Mucosa of rectum (tissue), 2 donors: Measurements from ENCODE around the gene TMEM59L.

Source experiments
- H3K27ac ChIP-seq, 2 donors: one replicate each; pipeline ENCODE4 v1.7.0; 2013; ENCODE audit warnings: inconsistent platforms in 2 of 2, low read depth in 2 of 2, low read length in 2 of 2
- H3K27me3 ChIP-seq, 2 donors: one replicate each; pipeline ENCODE4 v1.7.0; 2013; ENCODE audit warnings: low read length in 2 of 2; ENCODE audit not compliant: control insufficient read depth in 2 of 2, insufficient read depth in 2 of 2
- H3K36me3 ChIP-seq, 2 donors: one replicate each; pipeline ENCODE4 v1.7.0; 2013; ENCODE audit warnings: low read length in 2 of 2; ENCODE audit not compliant: control insufficient read depth in 2 of 2, insufficient read depth in 2 of 2
- H3K4me1 ChIP-seq, 2 donors: one replicate each; pipeline ENCODE4 v1.7.0; 2013; ENCODE audit warnings: low read length in 2 of 2, mild to moderate bottlenecking in 1 of 2; ENCODE audit not compliant: control insufficient read depth in 2 of 2, insufficient read depth in 2 of 2
- H3K4me3 ChIP-seq, 2 donors: one replicate each; pipeline ENCODE4 v1.7.0; 2013; ENCODE audit warnings: low read length in 2 of 2
- H3K9ac ChIP-seq, 2 donors: one replicate each; pipeline ENCODE4 v1.7.0; 2013; ENCODE audit warnings: low read length in 2 of 2, low read depth in 1 of 2, mild to moderate bottlenecking in 1 of 2
- H3K9me3 ChIP-seq, 2 donors: one replicate each; pipeline ENCODE4 v1.7.0; 2013; ENCODE audit warnings: low read length in 2 of 2; ENCODE audit not compliant: control insufficient read depth in 2 of 2
- donor health status: healthy.
- donor health status: Normal muscosa, but diverticular disease.

Gene TMEM59L

DNA sequence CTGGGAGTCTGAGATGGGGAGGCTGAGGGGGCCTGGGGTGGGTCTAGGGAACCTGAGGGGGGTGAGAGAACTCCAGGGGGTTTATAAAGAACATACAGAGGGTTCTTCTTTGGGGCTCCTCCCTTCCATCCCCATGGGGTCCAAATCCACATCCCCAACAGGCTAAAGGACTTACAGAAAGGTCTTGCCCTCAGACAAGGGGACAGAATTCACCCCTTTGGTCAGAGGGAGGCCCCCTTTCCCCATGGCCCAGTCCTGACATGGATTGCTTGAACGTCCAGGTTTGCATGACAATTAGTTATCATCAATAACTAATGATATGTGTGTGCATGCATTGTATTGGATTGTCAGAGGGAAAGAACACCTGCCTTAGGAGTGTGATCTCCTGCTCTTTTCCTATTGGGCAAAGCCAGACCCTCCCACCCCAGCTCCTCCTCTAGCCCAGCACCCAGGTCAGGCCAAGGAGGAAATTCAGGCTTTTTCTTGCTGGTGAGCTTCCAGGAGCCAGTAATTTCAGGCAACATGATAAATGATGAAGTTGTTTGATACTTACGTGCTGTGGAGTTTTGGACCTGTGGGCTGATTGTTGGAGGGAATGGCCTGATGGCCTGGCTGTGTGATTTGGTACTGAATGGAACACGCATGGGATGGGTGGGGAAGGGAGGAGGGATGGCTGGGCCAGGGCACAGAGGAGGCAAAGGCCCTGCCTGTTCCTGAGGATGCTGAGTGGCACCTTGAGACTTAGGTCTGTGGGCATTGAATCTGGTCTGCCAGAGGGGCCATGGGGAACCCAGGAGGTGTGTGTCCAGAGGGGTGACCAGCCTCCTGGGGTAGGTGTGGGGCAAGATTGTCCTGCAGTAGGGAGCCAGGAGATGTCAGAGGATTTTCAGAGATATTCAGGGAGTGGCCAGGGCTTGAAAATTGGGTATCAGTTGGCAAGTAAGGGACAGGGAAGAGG, 25.3 kb downstream of the TMEM59L start:
- H3K9ac ChIP-seq: peak overlapping the region; percentile 75 to 84
- H3K9me3 ChIP-seq: no peaks in the 10 kb centered on the region
- peaks cover 19 to 21% of the 10 kb centered on the region in 2 donors for H3K4me1 ChIP-seq
- H3K27me3 ChIP-seq: no peaks in the 10 kb centered on the region
- H3K27ac ChIP-seq: peak overlapping the region; percentile 76 to 84
- H3K36me3 ChIP-seq: no peaks in the 10 kb centered on the region
- H3K4me3 ChIP-seq: peak overlapping the region in 1 of 2 donors; percentile 76

DNA sequence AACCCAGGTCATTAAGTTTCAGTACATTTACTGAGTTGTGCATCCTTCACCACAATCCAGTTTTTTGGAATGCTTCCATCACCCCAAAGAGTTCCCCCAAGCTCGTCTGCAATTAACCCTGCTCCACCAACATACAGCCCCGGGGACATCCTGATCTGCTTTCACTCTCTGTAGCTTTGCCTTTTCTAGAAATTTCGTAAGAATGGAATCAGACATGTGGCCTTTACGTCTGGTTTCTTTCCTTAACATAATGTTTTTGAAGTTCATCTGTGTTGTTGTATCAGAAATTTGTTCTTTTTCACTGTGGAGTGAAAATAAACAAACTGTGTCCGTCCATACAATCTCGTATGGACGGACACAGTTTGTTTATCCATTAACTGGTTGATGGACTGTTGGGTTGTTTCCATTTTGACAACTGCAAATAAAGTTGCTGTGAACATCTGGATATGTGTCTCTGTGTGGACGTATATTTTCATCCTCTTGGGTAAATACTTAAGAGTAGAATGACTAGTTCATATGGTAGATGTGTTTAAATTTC, 27.1 kb downstream of the TMEM59L start:
- Histone ChIP-seq H3K36me3 (no peaks in the 10 kb centered on the region), H3K27me3 (no peaks in the 10 kb centered on the region), H3K4me3 (no peak overlapping the region), H3K9ac (no peak overlapping the region), H3K4me1 (peaks cover 19 to 21% of the 10 kb centered on the region in 2 donors), H3K27ac (no peak overlapping the region), H3K9me3 (no peaks in the 10 kb centered on the region)

DNA sequence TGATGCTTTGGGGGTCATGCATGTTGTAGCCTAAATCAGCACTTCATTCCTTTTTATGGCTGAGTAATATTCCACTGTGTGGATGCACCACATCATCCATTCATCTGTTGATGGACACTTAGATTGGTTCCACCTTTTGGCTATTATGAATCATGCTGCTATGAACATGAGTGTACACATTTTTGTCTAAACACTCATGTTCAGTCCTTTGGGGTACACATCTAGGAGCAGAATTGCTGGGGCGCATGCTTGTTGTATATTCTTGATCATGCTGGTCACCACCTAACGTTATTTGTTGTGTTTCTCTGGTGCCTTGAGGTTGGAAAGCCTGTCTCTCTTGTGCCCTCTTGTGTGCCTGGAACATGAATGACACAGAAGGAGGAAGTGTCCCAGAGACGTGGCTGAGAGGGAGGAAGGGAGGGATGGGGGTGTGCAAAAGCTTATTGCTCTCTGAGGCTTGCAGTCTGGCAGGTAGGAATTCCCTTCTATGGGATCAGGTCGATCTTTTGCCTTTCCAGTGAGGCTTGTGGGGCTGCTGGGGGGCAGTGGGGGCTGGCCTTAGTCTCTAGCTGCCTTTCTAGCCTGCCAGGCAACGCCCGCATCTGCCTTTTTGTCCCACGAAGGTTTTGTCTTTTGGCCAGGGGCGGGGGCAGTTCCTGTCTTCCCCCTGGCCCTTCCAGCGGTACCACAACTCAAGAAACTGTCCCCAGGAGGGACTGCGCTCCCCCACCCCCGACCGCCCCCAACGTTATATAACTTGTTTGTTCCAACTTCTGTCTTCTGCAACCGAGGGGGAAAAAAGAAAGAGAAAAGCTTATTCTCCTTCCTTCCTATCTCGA, 31.7 kb downstream of the TMEM59L start:
- Histone ChIP-seq H3K9me3 (no peaks in the 10 kb centered on the region), H3K9ac (no peak overlapping the region), H3K36me3 (no peaks in the 10 kb centered on the region), H3K27ac (peak overlapping the region; percentile 25 to 33), H3K4me3 (no peak overlapping the region), H3K4me1 (peaks cover 8 to 11% of the 10 kb centered on the region in 2 donors), H3K27me3 (no peaks in the 10 kb centered on the region)

DNA sequence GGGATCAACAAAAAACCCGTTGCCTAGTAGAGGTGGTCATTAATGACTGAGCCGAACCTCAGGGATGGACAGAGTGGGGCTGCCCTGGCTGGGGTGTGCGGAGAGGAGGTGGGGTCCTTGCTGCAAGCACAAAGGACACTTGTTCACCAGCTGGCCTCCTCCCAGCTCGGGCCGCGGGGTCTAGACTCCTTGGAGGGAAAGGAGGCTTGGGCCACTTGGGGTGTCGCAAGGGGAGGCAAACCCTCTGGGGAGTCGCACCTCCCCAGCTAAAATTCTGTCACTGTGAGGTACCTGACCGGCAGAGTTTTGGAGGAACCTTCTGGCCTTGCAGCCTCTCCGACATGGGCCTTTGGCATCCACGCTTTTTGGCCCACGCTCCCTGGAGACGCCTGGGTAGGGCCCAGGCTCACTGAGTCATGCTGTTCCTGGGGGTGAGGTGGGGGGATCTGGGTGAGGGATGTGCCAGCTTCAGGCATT, 32.4 kb downstream of the TMEM59L start:
- Histone ChIP-seq H3K9me3 (no peaks in the 10 kb centered on the region), H3K27me3 (no peaks in the 10 kb centered on the region), H3K9ac (no peak overlapping the region), H3K36me3 (no peaks in the 10 kb centered on the region), H3K4me3 (no peak overlapping the region), H3K4me1 (peaks cover 12 to 13% of the 10 kb centered on the region in 2 donors), H3K27ac (no peak overlapping the region)

DNA sequence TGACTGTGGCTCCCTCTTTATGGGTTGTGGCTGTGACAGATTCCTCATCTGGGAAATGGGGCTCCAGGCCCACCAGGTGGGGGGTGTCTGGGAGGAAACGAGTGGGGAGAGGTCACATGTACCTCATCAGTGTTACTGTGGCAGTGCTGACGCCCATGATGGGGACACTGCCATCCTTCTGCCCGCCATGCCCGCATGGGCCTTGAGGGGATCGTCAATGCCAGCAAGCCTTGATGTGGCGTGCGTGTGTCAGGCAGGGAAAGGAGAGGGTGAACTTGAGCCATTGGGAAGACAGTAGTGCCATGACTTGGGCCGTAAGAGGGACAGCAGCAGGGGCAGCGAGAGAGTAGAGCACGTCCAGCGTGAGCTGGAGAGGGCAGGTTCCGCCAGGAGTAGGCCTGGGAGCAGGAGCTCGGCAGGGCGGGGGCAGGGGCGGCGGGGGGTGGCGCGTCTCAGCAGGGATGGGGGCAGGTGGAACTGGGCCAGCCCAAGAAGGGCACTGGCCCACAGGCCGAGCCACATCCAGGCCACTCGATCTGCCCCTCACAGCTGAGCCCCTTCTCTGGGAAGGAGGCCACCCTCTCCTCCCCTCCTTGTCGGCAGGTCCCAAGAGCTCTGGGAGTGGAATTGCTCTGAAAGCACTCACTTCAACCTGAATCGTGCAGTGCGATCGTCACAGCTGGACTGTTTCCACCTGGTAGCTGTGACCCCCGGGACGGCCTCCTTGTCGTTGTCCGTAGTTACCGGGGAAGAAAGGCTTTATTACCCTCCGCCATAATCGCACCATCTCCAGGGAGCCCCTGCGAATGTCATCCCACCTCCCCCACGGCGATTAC, 34.1 kb downstream of the TMEM59L start:
- H3K36me3 ChIP-seq: no peaks in the 10 kb centered on the region
- no peak overlapping the region for H3K9ac ChIP-seq
- H3K27me3 ChIP-seq: no peaks in the 10 kb centered on the region
- no peak overlapping the region for H3K4me3 ChIP-seq
- peaks cover 12 to 13% of the 10 kb centered on the region in 2 donors for H3K4me1 ChIP-seq
- no peak overlapping the region for H3K27ac ChIP-seq
- H3K9me3 ChIP-seq: no peaks in the 10 kb centered on the region

DNA sequence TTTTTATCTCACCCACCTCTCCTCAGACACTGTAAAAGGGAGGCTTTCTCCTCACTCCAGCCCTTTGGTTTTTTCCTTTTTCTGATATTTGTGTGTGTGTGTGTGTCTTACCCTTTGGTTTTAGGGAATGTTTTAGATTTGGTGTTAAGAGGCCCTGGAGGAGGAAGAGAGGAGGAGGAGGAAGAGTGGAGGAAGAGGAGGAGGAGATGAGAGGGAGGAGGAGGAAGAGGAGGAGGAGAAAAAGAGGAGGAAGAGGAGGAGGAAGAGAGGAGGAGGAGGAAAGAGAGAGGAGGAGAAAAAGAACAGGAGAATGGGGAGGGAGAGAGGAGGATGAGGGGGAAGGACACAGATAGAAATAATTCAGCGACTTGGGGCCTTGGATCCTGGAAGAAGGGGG, 34.7 kb downstream of the TMEM59L start:
- H3K27me3 ChIP-seq: no peaks in the 10 kb centered on the region
- H3K9ac ChIP-seq: no peak overlapping the region
- no peak overlapping the region for H3K4me3 ChIP-seq
- H3K27ac ChIP-seq: no peak overlapping the region
- no peaks in the 10 kb centered on the region for H3K36me3 ChIP-seq
- H3K9me3 ChIP-seq: no peaks in the 10 kb centered on the region
- H3K4me1 ChIP-seq: peaks cover 12 to 13% of the 10 kb centered on the region in 2 donors

DNA sequence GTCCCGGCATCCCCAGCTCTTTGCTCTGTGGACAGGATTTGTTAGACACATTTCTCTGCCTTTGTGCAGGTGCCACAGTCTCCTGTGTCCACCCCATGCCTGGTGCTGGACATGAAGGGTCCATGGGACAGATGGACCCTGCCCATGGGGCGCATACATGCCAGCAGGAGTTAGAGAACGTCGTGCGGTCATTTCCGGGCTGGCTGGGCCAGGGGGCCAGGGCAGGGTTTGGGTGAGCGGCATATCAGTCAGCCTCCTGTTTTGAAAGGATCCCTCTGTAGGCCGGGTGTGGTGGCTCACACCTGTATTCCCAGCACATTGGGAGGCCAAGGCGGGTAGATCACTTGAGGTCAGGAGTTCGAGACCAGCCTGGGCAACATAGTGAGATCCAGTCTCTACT, 35.1 kb downstream of the TMEM59L start:
- no peaks in the 10 kb centered on the region for H3K36me3 ChIP-seq
- H3K4me1 ChIP-seq: peaks cover 12 to 13% of the 10 kb centered on the region in 2 donors
- H3K9ac ChIP-seq: no peak overlapping the region
- no peak overlapping the region for H3K4me3 ChIP-seq
- H3K27me3 ChIP-seq: no peaks in the 10 kb centered on the region
- H3K27ac ChIP-seq: no peak overlapping the region
- no peaks in the 10 kb centered on the region for H3K9me3 ChIP-seq

DNA sequence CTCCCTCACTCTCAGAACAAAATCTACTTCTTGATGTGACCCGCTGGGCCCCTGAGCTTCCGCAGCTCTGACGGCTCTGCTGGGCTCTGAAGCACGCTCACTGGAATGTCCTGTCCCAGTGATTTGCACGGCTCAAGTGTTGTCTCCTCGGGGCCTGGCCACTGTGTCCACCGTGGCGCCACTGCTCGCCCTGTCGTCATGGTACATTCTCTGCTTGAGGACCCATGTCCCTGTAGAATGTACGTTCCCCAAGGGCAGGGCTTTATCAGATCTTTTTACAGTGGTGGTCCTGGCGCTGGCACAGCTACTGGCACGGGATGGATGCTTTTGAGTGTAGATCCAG, 36.3 kb downstream of the TMEM59L start:
- H3K27ac ChIP-seq: peak overlapping the region; percentile 71

DNA sequence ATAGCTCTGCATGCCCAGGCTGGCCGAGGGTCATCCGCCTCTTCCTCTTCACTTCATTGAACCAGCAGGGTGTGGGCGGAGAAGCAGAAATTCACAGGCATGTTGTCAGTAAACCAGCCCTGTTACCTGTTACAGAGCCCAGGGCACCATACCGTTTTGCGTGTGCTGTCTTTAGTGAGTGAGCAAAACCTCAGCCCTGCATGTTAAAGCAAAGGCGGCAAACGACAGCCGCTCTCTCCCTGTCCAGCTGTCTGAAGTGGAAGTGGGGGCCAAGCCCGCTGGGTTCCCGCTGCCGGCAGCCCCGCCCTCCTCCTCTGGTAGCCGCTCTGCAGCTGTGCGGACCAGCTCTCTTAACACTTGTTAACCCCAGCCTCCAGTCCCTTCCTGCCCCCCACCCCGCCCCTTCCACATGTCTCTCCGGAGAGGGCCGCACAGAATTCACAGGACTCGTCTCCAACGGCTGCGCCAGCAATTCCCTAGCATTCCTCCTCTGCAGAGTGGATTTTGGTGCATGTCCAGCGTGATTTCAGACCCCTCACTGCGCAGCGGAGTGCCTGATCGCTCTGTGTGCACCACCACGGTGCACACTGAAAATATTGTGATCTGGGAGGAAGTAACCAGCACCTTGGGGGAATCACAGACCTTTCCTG, 36.8 kb downstream of the TMEM59L start:
- H3K36me3 ChIP-seq: no peaks in the 10 kb centered on the region
- H3K27ac ChIP-seq: peak overlapping the region; percentile 71
- H3K9ac ChIP-seq: peak overlapping the region in 1 of 2 donors; percentile 14
- H3K9me3 ChIP-seq: no peaks in the 10 kb centered on the region
- H3K4me1 ChIP-seq: peaks cover 12 to 13% of the 10 kb centered on the region in 2 donors
- no peaks in the 10 kb centered on the region for H3K27me3 ChIP-seq
- H3K4me3 ChIP-seq: peak overlapping the region in 1 of 2 donors; percentile 9

More for the DNA sequence above, 36.3 kb downstream of the TMEM59L start:
- no peaks in the 10 kb centered on the region for H3K9me3 ChIP-seq
- H3K9ac ChIP-seq: peak overlapping the region; percentile 2 to 14
- H3K36me3 ChIP-seq: no peaks in the 10 kb centered on the region
- no peaks in the 10 kb centered on the region for H3K27me3 ChIP-seq
- peaks cover 12 to 13% of the 10 kb centered on the region in 2 donors for H3K4me1 ChIP-seq
- H3K4me3 ChIP-seq: no peak overlapping the region
